ENCODE results near the gene TMEM131. TPM values are rescaled to one million over a fixed set of nuclear protein-coding genes. Genes with fewer than 3 reads are reported as not detected.

The TMEM131 gene
- total RNA-seq, 2 experiments from 2014 or later: 25.8 to 32.5 TPM

- peaks cover 12% of the 10 kb centered on the region for H3K9me3 Mint-ChIP-seq (ENCODE audit: low read depth)
- H3K4me1 Mint-ChIP-seq: peaks cover 40% of the 10 kb centered on the region
- DNase-seq (no peak), ATAC-seq (no peak)
- peaks cover 10% of the 10 kb centered on the region for H3K36me3 Mint-ChIP-seq (ENCODE audit: low read depth)
- ChIA-PET CTCF (no interaction called here), POLR2A (no interaction called here)
- H3K4me3 Mint-ChIP-seq: no peak overlapping the region
- intact Hi-C loops (cut with DNase I, micrococcal nuclease): no loop called here
- H3K27ac Mint-ChIP-seq: no peak overlapping the region
- no peaks in the 10 kb centered on the region for H3K27me3 Mint-ChIP-seq
These were observed 9.8 kb downstream of the TMEM131 start for GRCh38 chr2:97985998-97986397.

GRCh38 chr2:97983698-97984097, 12.1 kb downstream of the TMEM131 start:
- peaks cover 16% of the 10 kb centered on the region for H3K9me3 Mint-ChIP-seq (ENCODE audit: low read depth)
- intact Hi-C loops (cut with DNase I, micrococcal nuclease): no loop called here
- ChIA-PET POLR2A (no interaction called here), CTCF (interaction anchor here (0.6 to 1.4 kb wide), 3 partner anchors 20 to 984 kb away, joined by 3 read pairs; no protein-coding TSS in a partner anchor)
- peaks cover 21% of the 10 kb centered on the region for H3K36me3 Mint-ChIP-seq (ENCODE audit: low read depth)
- DNase-seq: no peak
- no peak overlapping the region for H3K4me3 Mint-ChIP-seq
- no peaks in the 10 kb centered on the region for H3K27me3 Mint-ChIP-seq
- H3K4me1 Mint-ChIP-seq: peaks cover 34% of the 10 kb centered on the region
- no peak overlapping the region for H3K27ac Mint-ChIP-seq
- no peak for ATAC-seq

- peaks cover 30% of the 10 kb centered on the region for H3K4me1 Mint-ChIP-seq
- peaks cover 12% of the 10 kb centered on the region for H3K9me3 Mint-ChIP-seq (ENCODE audit: low read depth)
- ChIA-PET CTCF (interaction anchor here (0.8 to 1.2 kb wide), 3 partner anchors 12 to 176 kb away, joined by 3 to 4 read pairs (median 3); no protein-coding TSS in a partner anchor), POLR2A (no interaction called here)
- no peak overlapping the region for H3K27ac Mint-ChIP-seq
- H3K4me3 Mint-ChIP-seq: no peak overlapping the region
- H3K27me3 Mint-ChIP-seq: no peaks in the 10 kb centered on the region
- intact Hi-C loops (cut with DNase I, micrococcal nuclease): no loop called here
- DNase-seq: no peak
- no peak for ATAC-seq
- H3K36me3 Mint-ChIP-seq (ENCODE audit: low read depth): peaks cover 19% of the 10 kb centered on the region
These were observed 12.6 kb downstream of the TMEM131 start for GRCh38 chr2:97983134-97983533.

GRCh38 chr2:97982621-97983020, 13.1 kb downstream of the TMEM131 start:
- ATAC-seq: no peak
- no peaks in the 10 kb centered on the region for H3K27me3 Mint-ChIP-seq
- H3K27ac Mint-ChIP-seq: no peak overlapping the region
- no peak for DNase-seq
- H3K4me3 Mint-ChIP-seq: no peak overlapping the region
- H3K9me3 Mint-ChIP-seq (ENCODE audit: low read depth): peaks cover 10% of the 10 kb centered on the region
- CTCF ChIA-PET: interaction anchor here (0.8 to 1.3 kb wide), 3 partner anchors 12 to 176 kb away, joined by 3 to 4 read pairs (median 3); no protein-coding TSS in a partner anchor
- H3K4me1 Mint-ChIP-seq: peaks cover 28% of the 10 kb centered on the region
- intact Hi-C loops (cut with DNase I, micrococcal nuclease): no loop called here
- peaks cover 19% of the 10 kb centered on the region for H3K36me3 Mint-ChIP-seq (ENCODE audit: low read depth)
- POLR2A ChIA-PET: interaction anchor here (0.7 kb wide), 1 partner anchor 15 kb away, joined by 3 read pairs; no protein-coding TSS in a partner anchor

GRCh38 chr2:97981961-97982360, 13.8 kb downstream of the TMEM131 start:
- H3K4me1 Mint-ChIP-seq: peaks cover 26% of the 10 kb centered on the region
- POLR2A ChIA-PET: no interaction called here
- H3K36me3 Mint-ChIP-seq (ENCODE audit: low read depth): peaks cover 19% of the 10 kb centered on the region
- intact Hi-C loops (cut with DNase I, micrococcal nuclease): loop anchor here (2.0 kb wide), 1 partner anchor 19 kb away; no protein-coding TSS in a partner anchor
- peaks cover 10% of the 10 kb centered on the region for H3K9me3 Mint-ChIP-seq (ENCODE audit: low read depth)
- CTCF ChIA-PET: interaction anchor here (1.2 to 1.3 kb wide), 2 partner anchors 13 to 20 kb away, joined by 3 to 4 read pairs; no protein-coding TSS in a partner anchor
- ATAC-seq (no peak), DNase-seq (no peak)
- no peak overlapping the region for H3K27ac Mint-ChIP-seq
- no peak overlapping the region for H3K4me3 Mint-ChIP-seq
- no peaks in the 10 kb centered on the region for H3K27me3 Mint-ChIP-seq

- intact Hi-C loops (cut with DNase I, micrococcal nuclease): loop anchor here (2.0 kb wide), 1 partner anchor 17 kb away; no protein-coding TSS in a partner anchor
- Mint-ChIP-seq H3K36me3 (ENCODE audit: low read depth) (peaks cover 28% of the 10 kb centered on the region), H3K4me3 (no peak overlapping the region), H3K9me3 (ENCODE audit: low read depth) (peaks cover 16% of the 10 kb centered on the region), H3K4me1 (peaks cover 19% of the 10 kb centered on the region), H3K27me3 (no peaks in the 10 kb centered on the region), H3K27ac (no peak overlapping the region)
- ATAC-seq (no peak), DNase-seq (no peak)
- CTCF ChIA-PET: no interaction called here
- POLR2A ChIA-PET: no interaction called here
These were observed 15.8 kb downstream of the TMEM131 start for GRCh38 chr2:97979904-97980303.

GRCh38 chr2:97974471-97974870, 21.3 kb downstream of the TMEM131 start:
- ChIA-PET POLR2A (interaction anchor here (0.7 kb wide), 1 partner anchor 16 kb away, joined by 4 read pairs; no protein-coding TSS in a partner anchor), CTCF (interaction anchor here (1.2 kb wide), 1 partner anchor 11 kb away, joined by 4 read pairs; no protein-coding TSS in a partner anchor)
- Mint-ChIP-seq H3K27ac (no peak overlapping the region), H3K4me3 (no peak overlapping the region), H3K27me3 (no peaks in the 10 kb centered on the region), H3K36me3 (ENCODE audit: low read depth) (peaks cover 41% of the 10 kb centered on the region), H3K4me1 (peaks cover 27% of the 10 kb centered on the region), H3K9me3 (ENCODE audit: low read depth) (peaks cover 27% of the 10 kb centered on the region)
- DNase-seq (no peak), ATAC-seq (no peak)
- intact Hi-C loops (cut with DNase I, micrococcal nuclease): no loop called here

- ATAC-seq: no peak
- H3K4me3 Mint-ChIP-seq: no peak overlapping the region
- DNase-seq: no peak
- intact Hi-C loops (cut with DNase I, micrococcal nuclease): no loop called here
- ChIA-PET POLR2A (no interaction called here), CTCF (no interaction called here)
- H3K4me1 Mint-ChIP-seq: peaks cover 55% of the 10 kb centered on the region
- no peaks in the 10 kb centered on the region for H3K27me3 Mint-ChIP-seq
- H3K36me3 Mint-ChIP-seq (ENCODE audit: low read depth): peaks cover 29% of the 10 kb centered on the region
- no peak overlapping the region for H3K27ac Mint-ChIP-seq
- peaks cover 20% of the 10 kb centered on the region for H3K9me3 Mint-ChIP-seq (ENCODE audit: low read depth)
These were observed 25.3 kb downstream of the TMEM131 start for GRCh38 chr2:97970293-97971060.

GRCh38 chr2:97969081-97970067, 26.4 kb downstream of the TMEM131 start:
- POLR2A ChIA-PET: no interaction called here

GRCh38 chr2:97967931-97968627, 27.7 kb downstream of the TMEM131 start:
- Mint-ChIP-seq H3K27me3 (no peaks in the 10 kb centered on the region), H3K9me3 (ENCODE audit: low read depth) (peaks cover 2% of the 10 kb centered on the region), H3K27ac (no peak overlapping the region), H3K4me3 (no peak overlapping the region), H3K4me1 (peaks cover 71% of the 10 kb centered on the region), H3K36me3 (ENCODE audit: low read depth) (peaks cover 9% of the 10 kb centered on the region)
- POLR2A ChIA-PET: no interaction called here
- CTCF ChIA-PET: interaction anchor here (0.6 kb wide), 1 partner anchor 8 kb away, joined by 3 read pairs; no protein-coding TSS in a partner anchor
- ATAC-seq: no peak
- no peak for DNase-seq
- intact Hi-C loops (cut with DNase I, micrococcal nuclease): loop anchor here in 1 of 2 experiments (5.0 kb wide), 1 partner anchor 44 kb away; no protein-coding TSS in a partner anchor

More at GRCh38 chr2:97969081-97970067, 26.4 kb downstream of the TMEM131 start:
- peaks cover 65% of the 10 kb centered on the region for H3K4me1 Mint-ChIP-seq
- peak overlapping the region; percentile 43 for H3K27ac Mint-ChIP-seq
- CTCF ChIA-PET: no interaction called here
- H3K9me3 Mint-ChIP-seq (ENCODE audit: low read depth): peaks cover 13% of the 10 kb centered on the region
- H3K36me3 Mint-ChIP-seq (ENCODE audit: low read depth): peaks cover 20% of the 10 kb centered on the region
- no peaks in the 10 kb centered on the region for H3K27me3 Mint-ChIP-seq
- H3K4me3 Mint-ChIP-seq: no peak overlapping the region
- DNase-seq: no peak
- intact Hi-C loops (cut with DNase I, micrococcal nuclease): loop anchor here in 1 of 2 experiments (5.0 kb wide), 1 partner anchor 43 kb away; no protein-coding TSS in a partner anchor
- ATAC-seq: peak; percentile 57
